Parathyroid adenoma (tissue), 2 donors: ENCODE measurements around the gene CADM2.

Experiments
- H2AFZ ChIP-seq: fragments of 300-600 bp; sonication (generic); one replicate; pipeline ENCODE4 v1.7.0; 2017; ENCODE audit warnings: antibody characterized with exemption, mild to moderate bottlenecking
- H3K27ac ChIP-seq: fragments of 300-600 bp; sonication (generic); one replicate; pipeline ENCODE4 v1.7.0; 2017
- H3K27me3 ChIP-seq: fragments of 300-600 bp; sonication (generic); one replicate; pipeline ENCODE4 v1.7.0; 2017; ENCODE audit warnings: low read length; ENCODE audit not compliant: control insufficient read depth, insufficient read depth
- H3K36me3 ChIP-seq: fragments of 300-600 bp; sonication (generic); one replicate; pipeline ENCODE4 v1.7.0; 2017; ENCODE audit warnings: low read length; ENCODE audit not compliant: control insufficient read depth, insufficient read depth
- H3K4me1 ChIP-seq: fragments of 300-600 bp; sonication (generic); one replicate; pipeline ENCODE4 v1.7.0; 2017; ENCODE audit warnings: control low read depth
- H3K4me2 ChIP-seq: fragments of 300-600 bp; sonication (generic); one replicate; pipeline ENCODE4 v1.7.0; 2017; ENCODE audit warnings: low read length
- H3K4me3 ChIP-seq: fragments of 300-600 bp; sonication (generic); one replicate; pipeline ENCODE4 v1.7.0; 2017; ENCODE audit warnings: low read depth, low read length
- H3K79me2 ChIP-seq: fragments of 300-600 bp; sonication (generic); one replicate; pipeline ENCODE4 v1.7.0; 2017; ENCODE audit warnings: control low read depth
- H3K9ac ChIP-seq: fragments of 300-600 bp; sonication (generic); one replicate; pipeline ENCODE4 v1.7.0; 2017; ENCODE audit warnings: mild to moderate bottlenecking
- H3K9me3 ChIP-seq: fragments of 300-600 bp; sonication (generic); one replicate; pipeline ENCODE4 v1.7.0; 2017; ENCODE audit warnings: low read length; ENCODE audit not compliant: control insufficient read depth
- TF ChIP-seq, protein P1 (sequence below): fragments of 300-600 bp; sonication (generic); IDR thresholded peaks from one replicate; pipeline ENCODE4 v1.7.0; 2017; ENCODE audit warnings: antibody characterized with exemption, mild to moderate bottlenecking
- donor health status: primary hyperparathyroidism.

Gene CADM2

DNA sequence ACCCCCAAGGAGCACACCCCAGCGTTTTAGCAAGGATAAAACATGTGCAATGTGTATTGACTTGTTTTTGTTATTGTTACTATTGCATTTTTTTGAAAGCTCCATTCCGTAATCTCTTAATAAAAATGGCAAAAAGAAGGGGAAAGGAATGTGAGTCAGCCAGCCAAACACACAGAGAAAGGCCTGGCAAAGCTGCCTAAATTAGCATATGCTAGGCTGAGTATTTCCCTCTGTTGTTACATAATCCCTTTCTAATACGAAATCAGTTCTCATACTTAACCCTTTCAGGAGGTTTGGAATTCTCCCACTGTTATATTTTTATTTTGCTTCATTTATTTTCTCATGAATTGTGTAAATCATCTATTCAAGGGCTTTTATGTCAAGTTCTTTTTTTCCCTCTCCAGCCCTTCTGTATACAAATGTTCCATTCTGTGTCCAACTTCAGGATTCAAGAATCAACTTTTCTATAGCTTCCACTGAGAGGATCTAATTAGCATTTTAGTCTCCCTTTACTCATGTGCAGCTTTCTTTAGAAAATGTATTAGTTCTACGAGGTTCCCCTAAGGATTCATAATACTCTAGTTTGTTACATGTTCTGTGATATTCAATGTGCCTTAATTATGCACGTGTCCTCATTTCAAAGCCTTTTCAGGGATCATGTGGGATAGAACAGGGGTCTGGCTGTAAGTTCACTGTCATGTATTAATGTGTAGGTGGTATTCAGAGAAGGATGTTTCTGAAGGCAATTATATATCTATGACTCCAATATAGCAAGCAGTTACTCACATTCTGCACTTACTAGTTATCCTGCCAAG is 9.2 kb downstream of the CADM2 start:
- no peaks in the 10 kb centered on the region for H3K36me3 ChIP-seq
- TF ChIP-seq, protein P1, sequence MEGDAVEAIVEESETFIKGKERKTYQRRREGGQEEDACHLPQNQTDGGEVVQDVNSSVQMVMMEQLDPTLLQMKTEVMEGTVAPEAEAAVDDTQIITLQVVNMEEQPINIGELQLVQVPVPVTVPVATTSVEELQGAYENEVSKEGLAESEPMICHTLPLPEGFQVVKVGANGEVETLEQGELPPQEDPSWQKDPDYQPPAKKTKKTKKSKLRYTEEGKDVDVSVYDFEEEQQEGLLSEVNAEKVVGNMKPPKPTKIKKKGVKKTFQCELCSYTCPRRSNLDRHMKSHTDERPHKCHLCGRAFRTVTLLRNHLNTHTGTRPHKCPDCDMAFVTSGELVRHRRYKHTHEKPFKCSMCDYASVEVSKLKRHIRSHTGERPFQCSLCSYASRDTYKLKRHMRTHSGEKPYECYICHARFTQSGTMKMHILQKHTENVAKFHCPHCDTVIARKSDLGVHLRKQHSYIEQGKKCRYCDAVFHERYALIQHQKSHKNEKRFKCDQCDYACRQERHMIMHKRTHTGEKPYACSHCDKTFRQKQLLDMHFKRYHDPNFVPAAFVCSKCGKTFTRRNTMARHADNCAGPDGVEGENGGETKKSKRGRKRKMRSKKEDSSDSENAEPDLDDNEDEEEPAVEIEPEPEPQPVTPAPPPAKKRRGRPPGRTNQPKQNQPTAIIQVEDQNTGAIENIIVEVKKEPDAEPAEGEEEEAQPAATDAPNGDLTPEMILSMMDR, result no peak
- H3K79me2 ChIP-seq, result no peaks in the 10 kb centered on the region
- H3K4me3 ChIP-seq, result no peak overlapping the region
- no peaks in the 10 kb centered on the region for H3K4me1 ChIP-seq
- H3K27ac ChIP-seq, result no peak overlapping the region
- no peak overlapping the region for H3K9ac ChIP-seq
- H3K4me2 ChIP-seq, result no peak overlapping the region
- peaks cover 2% of the 10 kb centered on the region for H3K27me3 ChIP-seq
- H2AFZ ChIP-seq, result no peak overlapping the region
- no peaks in the 10 kb centered on the region for H3K9me3 ChIP-seq

GRCh38 chr3:84968701-84969235 is 10.0 kb downstream of the CADM2 start:
- Histone ChIP-seq H3K4me1 (no peaks in the 10 kb centered on the region), H3K36me3 (no peaks in the 10 kb centered on the region), H3K4me2 (no peak overlapping the region), H3K9ac (no peak overlapping the region), H3K79me2 (no peaks in the 10 kb centered on the region), H3K9me3 (no peaks in the 10 kb centered on the region), H2AFZ (no peak overlapping the region), H3K27ac (no peak overlapping the region), H3K27me3 (peaks cover 3% of the 10 kb centered on the region), H3K4me3 (no peak overlapping the region)
- TF ChIP-seq, protein P1, result no peak

DNA sequence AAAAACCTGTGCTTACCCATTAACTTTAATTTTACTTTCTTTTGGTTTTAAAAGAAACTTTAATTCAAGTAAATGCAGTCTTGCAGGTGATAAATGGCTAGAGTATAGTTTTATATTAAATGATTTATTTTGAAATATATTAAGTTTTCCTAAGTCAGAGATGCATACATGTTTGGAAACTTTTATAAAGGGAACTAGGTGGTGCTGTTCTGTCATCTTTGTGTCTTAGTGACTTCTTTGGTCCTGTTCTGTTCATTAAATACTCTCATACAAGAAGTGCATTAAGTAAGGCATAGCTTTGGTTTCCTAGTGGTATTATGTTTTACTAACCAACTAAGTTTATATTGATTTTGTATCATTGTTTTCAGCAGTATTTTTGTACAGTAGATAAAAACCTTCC is 15.6 kb downstream of the CADM2 start:
- TF ChIP-seq, protein P1, result no peak
- Histone ChIP-seq H3K9ac (no peak overlapping the region), H3K4me3 (no peak overlapping the region), H2AFZ (no peak overlapping the region), H3K27me3 (peaks cover 3% of the 10 kb centered on the region), H3K4me2 (no peak overlapping the region), H3K79me2 (no peaks in the 10 kb centered on the region), H3K4me1 (no peaks in the 10 kb centered on the region), H3K27ac (no peak overlapping the region), H3K36me3 (no peaks in the 10 kb centered on the region), H3K9me3 (no peaks in the 10 kb centered on the region)

GRCh38 chr3:84977021-84977420 is 18.2 kb downstream of the CADM2 start:
- H3K27ac ChIP-seq, result no peak overlapping the region
- H2AFZ ChIP-seq, result no peak overlapping the region
- H3K9ac ChIP-seq, result no peak overlapping the region
- H3K4me3 ChIP-seq, result no peak overlapping the region
- peaks cover 3% of the 10 kb centered on the region for H3K27me3 ChIP-seq
- H3K79me2 ChIP-seq, result no peaks in the 10 kb centered on the region
- H3K36me3 ChIP-seq, result no peaks in the 10 kb centered on the region
- no peaks in the 10 kb centered on the region for H3K9me3 ChIP-seq
- TF ChIP-seq, protein P1, result no peak
- H3K4me1 ChIP-seq, result no peaks in the 10 kb centered on the region
- no peak overlapping the region for H3K4me2 ChIP-seq

DNA sequence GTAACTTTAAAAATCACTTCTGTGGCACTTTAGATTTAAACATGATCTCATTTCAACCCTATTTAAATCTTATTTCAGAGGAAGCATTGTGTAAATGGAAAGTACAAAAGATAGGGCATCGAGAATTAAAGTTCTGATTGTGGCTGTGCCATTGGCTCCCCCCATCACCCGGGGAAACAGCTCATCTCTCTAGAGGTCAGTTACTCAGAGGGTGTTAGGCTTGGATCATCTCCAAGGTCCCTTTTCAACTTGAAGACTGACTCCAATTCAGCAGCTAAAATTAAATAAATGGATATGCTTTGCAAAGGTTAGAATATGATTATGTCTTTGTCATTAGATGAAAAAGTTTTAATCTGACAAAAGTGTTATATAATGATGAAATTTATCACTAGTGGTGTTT is 20.1 kb downstream of the CADM2 start:
- no peak overlapping the region for H3K4me3 ChIP-seq
- H3K79me2 ChIP-seq, result no peaks in the 10 kb centered on the region

More for the DNA sequence above, 20.1 kb downstream of the CADM2 start:
- no peak overlapping the region for H3K4me2 ChIP-seq
- H3K9ac ChIP-seq, result no peak overlapping the region
- no peaks in the 10 kb centered on the region for H3K4me1 ChIP-seq
- no peaks in the 10 kb centered on the region for H3K9me3 ChIP-seq
- H3K27me3 ChIP-seq, result no peaks in the 10 kb centered on the region
- H3K27ac ChIP-seq, result no peak overlapping the region
- no peaks in the 10 kb centered on the region for H3K36me3 ChIP-seq
- no peak overlapping the region for H2AFZ ChIP-seq
- TF ChIP-seq, protein P1, result no peak
